DOHH2 (cell line): ENCODE data around the gene NLRP1.

ENCODE experiments used
- H3F3A ChIP-seq: fragments of 200-600 bp; sonication (generic), shearing (Covaris generic); 2 replicates; pipeline ENCODE4 v1.6.0; 2016; ENCODE audit warnings: antibody characterized with exemption, mild to moderate bottlenecking; ENCODE audit not compliant: control insufficient read depth, insufficient read depth
- H3K27ac ChIP-seq: fragments of 200-600 bp; sonication (generic); 2 replicates; pipeline ENCODE4 v1.5.1; 2014; ENCODE audit warnings: low read depth, mild to moderate bottlenecking, low read length, moderate library complexity
- H3K27me3 ChIP-seq: fragments of 200-600 bp; sonication (generic); 2 replicates; pipeline ENCODE4 v1.6.1; 2014; ENCODE audit warnings: mild to moderate bottlenecking, low read length, mixed read lengths; ENCODE audit not compliant: control insufficient read depth
- H3K36me3 ChIP-seq: fragments of 200-600 bp; sonication (generic); 2 replicates; pipeline ENCODE4 v1.6.1; 2014; ENCODE audit warnings: mild to moderate bottlenecking, low read length, moderate library complexity, mixed read lengths; ENCODE audit not compliant: control insufficient read depth
- H3K4me1 ChIP-seq: fragments of 200-600 bp; sonication (generic); 2 replicates; pipeline ENCODE4 v1.6.1; 2014; ENCODE audit warnings: mild to moderate bottlenecking, low read length, mixed read lengths; ENCODE audit not compliant: control insufficient read depth
- H3K4me2 ChIP-seq: fragments of 200-600 bp; sonication (generic); 2 replicates; pipeline ENCODE4 v1.6.0; 2014; ENCODE audit warnings: mild to moderate bottlenecking, low read length, moderate library complexity
- H3K4me3 ChIP-seq: fragments of 200-600 bp; sonication (generic); 2 replicates; pipeline ENCODE4 v1.5.1; 2014; ENCODE audit warnings: mild to moderate bottlenecking, low read length, mixed read lengths
- H3K79me2 ChIP-seq: fragments of 200-600 bp; sonication (generic); 2 replicates; pipeline ENCODE4 v1.6.1; 2014; ENCODE audit warnings: mild to moderate bottlenecking, low read length, mixed read lengths; ENCODE audit not compliant: control insufficient read depth
- H3K9me2 ChIP-seq: fragments of 200-600 bp; sonication (generic); replicated peaks from 2 replicates; pipeline ENCODE4 v1.6.1; 2014; ENCODE audit warnings: mild to moderate bottlenecking, low read length, mixed read lengths; ENCODE audit not compliant: control insufficient read depth
- H3K9me3 ChIP-seq: fragments of 200-600 bp; sonication (generic); 2 replicates; pipeline ENCODE4 v1.6.1; 2014; ENCODE audit warnings: antibody characterized with exemption, low read length, mixed read lengths; ENCODE audit not compliant: control insufficient read depth, insufficient read depth
- H4K20me1 ChIP-seq: fragments of 200-600 bp; sonication (generic); 2 replicates; pipeline ENCODE4 v1.6.0; 2014; ENCODE audit warnings: low read depth, mild to moderate bottlenecking, antibody characterized with exemption, low read length, moderate library complexity; ENCODE audit not compliant: control insufficient read depth, insufficient read depth
- EZH2phosphoT487 ChIP-seq: fragments of 200-600 bp; sonication (generic); IDR thresholded peaks from 2 replicates; pipeline ENCODE4 v1.6.1; 2017; ENCODE audit warnings: borderline replicate concordance, mild to moderate bottlenecking, antibody characterized with exemption, low read length, moderate library complexity, mixed read lengths
- TF ChIP-seq, protein P1 (sequence below): fragments of 200-600 bp; sonication (generic); IDR thresholded peaks from one replicate; pipeline ENCODE4 v1.5.1; 2014; ENCODE audit warnings: antibody characterized with exemption, mild to moderate bottlenecking, low read depth, low read length; ENCODE audit not compliant: poor library complexity, severe bottlenecking

The NLRP1 gene

DNA sequence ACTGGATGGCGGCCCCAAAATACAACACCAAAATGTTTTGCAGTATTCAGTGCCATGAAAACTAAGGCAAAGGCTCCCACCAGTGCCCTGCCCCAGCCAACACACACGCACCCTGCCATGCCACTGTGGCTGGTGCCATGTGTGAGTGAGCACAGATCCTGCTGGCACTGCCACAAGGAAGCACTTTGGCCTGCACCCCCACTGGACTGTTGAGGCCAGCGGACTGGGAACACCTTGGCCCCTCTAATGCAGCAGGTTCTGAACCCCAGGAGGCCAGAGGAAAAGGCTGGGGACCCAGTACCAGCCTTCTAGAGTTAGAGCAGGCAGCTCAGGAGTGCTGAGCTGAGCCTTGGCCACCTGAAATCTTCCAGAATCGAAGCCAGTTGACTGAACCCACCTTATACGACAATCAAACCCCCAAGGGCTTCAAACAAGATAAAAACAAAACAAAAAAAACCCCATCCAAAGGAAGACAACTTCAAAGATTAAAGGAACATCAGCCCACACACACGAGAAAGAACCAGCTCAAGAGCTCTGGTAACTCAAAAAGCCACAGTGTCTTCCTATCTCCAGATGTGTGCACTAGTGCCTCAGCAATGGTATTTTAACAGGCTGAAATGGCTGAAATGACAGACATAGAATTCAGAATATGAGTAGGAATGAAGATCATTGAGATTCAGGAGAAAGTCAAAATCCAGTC, 21.5 kb downstream of the NLRP1 start:
- no peaks in the 10 kb centered on the region for H3K9me2 ChIP-seq
- no peaks in the 10 kb centered on the region for H3K27me3 ChIP-seq
- H3K4me2 ChIP-seq = no peak overlapping the region
- H3F3A ChIP-seq = no peaks in the 10 kb centered on the region
- no peaks in the 10 kb centered on the region for H3K4me1 ChIP-seq
- H3K36me3 ChIP-seq = no peaks in the 10 kb centered on the region
- no peaks in the 10 kb centered on the region for H3K79me2 ChIP-seq
- H4K20me1 ChIP-seq = no peaks in the 10 kb centered on the region
- no peaks in the 10 kb centered on the region for H3K9me3 ChIP-seq
- no peak overlapping the region for H3K27ac ChIP-seq
- TF ChIP-seq EZH2phosphoT487 = no peak
- no peak overlapping the region for H3K4me3 ChIP-seq

DNA sequence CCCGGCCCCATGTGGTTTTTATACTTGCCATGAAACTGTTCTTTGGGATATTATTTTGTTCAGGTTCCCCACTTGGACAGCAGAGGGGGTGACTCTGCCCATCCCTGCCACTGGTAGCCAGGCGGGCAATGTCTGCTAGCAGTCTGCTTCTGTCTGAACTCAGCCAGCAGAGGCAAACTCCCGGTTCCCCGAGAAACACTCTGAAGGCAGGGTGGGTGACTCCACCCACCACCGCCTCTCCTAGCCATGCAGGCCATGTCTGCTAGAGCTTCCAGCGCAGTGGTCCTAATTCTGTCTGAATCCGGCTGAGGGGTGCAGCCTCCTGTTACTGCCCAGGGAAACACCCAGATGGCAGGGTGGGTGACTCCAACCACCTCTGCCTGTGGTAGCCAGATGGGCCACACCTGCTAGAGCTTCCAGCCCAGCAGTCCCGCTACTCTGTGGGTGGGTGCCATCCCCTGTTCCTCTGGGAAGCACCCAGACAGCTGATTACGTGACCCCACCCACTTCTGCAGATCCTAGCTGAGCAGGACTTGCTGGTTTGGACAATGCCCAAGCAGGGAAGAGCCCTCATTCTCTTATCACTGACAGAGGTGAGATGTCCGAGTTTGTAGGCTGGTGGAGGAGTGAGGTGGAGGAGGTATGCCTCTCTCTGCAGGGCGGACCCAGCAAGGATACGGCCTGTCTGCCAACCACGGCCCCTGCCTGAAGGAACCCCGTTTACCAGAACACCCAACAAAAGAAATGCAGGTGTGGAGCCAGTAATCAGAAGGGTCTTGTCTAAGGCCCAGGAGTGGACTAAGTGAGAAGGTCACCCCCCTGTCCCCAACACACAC, 22.4 kb downstream of the NLRP1 start:
- Histone ChIP-seq H3K9me3 (no peaks in the 10 kb centered on the region), H3K4me1 (no peaks in the 10 kb centered on the region), H3K4me3 (no peak overlapping the region), H3F3A (no peaks in the 10 kb centered on the region), H3K4me2 (no peak overlapping the region), H3K79me2 (no peaks in the 10 kb centered on the region), H3K36me3 (no peaks in the 10 kb centered on the region), H4K20me1 (no peaks in the 10 kb centered on the region), H3K27me3 (no peaks in the 10 kb centered on the region), H3K27ac (no peak overlapping the region), H3K9me2 (no peaks in the 10 kb centered on the region)
- no peak for TF ChIP-seq EZH2phosphoT487
- TF ChIP-seq, protein P1, sequence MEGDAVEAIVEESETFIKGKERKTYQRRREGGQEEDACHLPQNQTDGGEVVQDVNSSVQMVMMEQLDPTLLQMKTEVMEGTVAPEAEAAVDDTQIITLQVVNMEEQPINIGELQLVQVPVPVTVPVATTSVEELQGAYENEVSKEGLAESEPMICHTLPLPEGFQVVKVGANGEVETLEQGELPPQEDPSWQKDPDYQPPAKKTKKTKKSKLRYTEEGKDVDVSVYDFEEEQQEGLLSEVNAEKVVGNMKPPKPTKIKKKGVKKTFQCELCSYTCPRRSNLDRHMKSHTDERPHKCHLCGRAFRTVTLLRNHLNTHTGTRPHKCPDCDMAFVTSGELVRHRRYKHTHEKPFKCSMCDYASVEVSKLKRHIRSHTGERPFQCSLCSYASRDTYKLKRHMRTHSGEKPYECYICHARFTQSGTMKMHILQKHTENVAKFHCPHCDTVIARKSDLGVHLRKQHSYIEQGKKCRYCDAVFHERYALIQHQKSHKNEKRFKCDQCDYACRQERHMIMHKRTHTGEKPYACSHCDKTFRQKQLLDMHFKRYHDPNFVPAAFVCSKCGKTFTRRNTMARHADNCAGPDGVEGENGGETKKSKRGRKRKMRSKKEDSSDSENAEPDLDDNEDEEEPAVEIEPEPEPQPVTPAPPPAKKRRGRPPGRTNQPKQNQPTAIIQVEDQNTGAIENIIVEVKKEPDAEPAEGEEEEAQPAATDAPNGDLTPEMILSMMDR = no peak

DNA sequence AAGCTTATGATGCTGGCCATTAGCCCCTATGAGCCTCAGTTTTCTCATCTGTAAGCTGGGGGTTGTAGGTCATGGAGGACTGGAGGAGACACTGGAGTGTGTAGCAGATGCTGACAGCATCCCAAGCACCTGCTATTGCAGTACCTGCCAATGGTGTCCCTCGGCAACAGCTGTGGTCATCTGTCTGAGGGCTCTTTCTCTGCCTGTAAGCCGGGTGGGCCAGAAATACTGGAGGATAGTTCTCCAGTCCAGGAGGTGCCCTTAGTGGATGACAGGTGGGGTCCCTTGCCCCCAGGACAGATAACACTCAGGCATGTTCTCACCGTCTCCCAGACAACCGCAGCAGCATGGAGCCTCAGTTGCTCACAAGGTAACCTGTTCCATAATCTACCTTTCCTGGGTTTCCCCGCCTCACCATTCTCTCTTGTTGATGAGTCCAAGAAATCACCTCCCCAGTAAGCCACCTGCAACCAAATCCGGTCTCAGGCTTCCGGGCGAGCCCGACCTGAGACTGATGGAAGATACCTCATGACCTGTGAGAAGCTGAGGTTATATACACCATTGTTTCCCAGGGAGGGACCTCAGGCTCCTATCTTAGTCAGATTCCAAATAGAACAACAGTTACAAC, 23.8 kb downstream of the NLRP1 start:
- H3K36me3 ChIP-seq = no peaks in the 10 kb centered on the region
- no peaks in the 10 kb centered on the region for H4K20me1 ChIP-seq
- no peak overlapping the region for H3K4me2 ChIP-seq
- no peaks in the 10 kb centered on the region for H3K9me2 ChIP-seq
- no peaks in the 10 kb centered on the region for H3K9me3 ChIP-seq
- no peaks in the 10 kb centered on the region for H3K4me1 ChIP-seq
- H3K27ac ChIP-seq = no peak overlapping the region
- no peaks in the 10 kb centered on the region for H3K79me2 ChIP-seq
- no peak for TF ChIP-seq EZH2phosphoT487
- TF ChIP-seq, protein P1 = no peak
- H3K4me3 ChIP-seq = no peak overlapping the region
- no peaks in the 10 kb centered on the region for H3F3A ChIP-seq
- no peaks in the 10 kb centered on the region for H3K27me3 ChIP-seq
